Gastrocnemius medialis (tissue), 4 donors: ENCODE data around the gene LACTBL1.

Source experiments
- POLR2A ChIP-seq, 2 donors: fragments of 450-650 bp; IDR thresholded peaks; one replicate each; pipeline ENCODE4 v1.6.1; 2017; ENCODE audit warnings: antibody characterized with exemption in 2 of 2, mild to moderate bottlenecking in 2 of 2, moderate library complexity in 2 of 2
- TF ChIP-seq, protein P1 (sequence below), 5 experiments: fragments of 450-650 bp in 3 of 5; fragments of 200-600 bp in 2 of 5; sonication (generic) in 2 of 5; IDR thresholded peaks in 4 of 5; conservative IDR thresholded peaks in 1 of 5; 1 replicate in 4 of 5; 2 replicates in 1 of 5; pipeline ENCODE4 v1.5.1; 2016 to 2019; ENCODE audit warnings: antibody characterized with exemption in 5 of 5, mild to moderate bottlenecking in 3 of 5, moderate library complexity in 3 of 5

DNA sequence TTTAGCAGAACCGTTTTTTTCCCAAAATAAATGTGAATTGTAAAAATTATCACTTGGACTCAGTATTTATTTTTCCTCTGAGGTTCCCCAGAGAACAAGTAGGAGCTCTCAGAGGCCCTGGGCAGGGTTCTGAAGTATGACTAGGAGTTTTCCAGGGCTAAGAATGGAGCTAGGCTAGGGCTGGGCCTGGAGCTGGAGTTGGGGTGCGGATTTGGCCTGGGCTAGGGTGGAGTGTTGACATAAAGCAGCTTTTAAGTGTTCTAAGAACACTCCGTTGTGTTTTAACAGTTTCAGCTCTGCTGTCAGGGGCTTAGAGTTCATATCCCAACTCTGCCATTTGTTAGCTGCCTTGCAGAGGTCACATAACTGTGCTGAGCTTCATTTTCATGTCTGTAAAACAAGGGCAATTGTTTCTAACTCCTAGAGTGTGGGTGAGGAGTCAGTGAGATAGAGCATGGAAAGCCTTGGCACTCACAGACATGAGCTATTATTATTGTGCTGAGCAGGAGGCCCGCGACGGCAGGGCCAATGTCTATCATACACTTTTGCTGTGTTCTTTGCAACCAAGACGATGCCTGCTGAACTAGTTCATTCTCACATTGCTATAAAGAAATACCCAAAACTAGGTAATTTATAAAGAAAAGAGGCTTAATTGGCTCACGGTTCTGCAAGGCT lies 51.1 kb downstream of the LACTBL1 start:
- TF ChIP-seq, protein P1, sequence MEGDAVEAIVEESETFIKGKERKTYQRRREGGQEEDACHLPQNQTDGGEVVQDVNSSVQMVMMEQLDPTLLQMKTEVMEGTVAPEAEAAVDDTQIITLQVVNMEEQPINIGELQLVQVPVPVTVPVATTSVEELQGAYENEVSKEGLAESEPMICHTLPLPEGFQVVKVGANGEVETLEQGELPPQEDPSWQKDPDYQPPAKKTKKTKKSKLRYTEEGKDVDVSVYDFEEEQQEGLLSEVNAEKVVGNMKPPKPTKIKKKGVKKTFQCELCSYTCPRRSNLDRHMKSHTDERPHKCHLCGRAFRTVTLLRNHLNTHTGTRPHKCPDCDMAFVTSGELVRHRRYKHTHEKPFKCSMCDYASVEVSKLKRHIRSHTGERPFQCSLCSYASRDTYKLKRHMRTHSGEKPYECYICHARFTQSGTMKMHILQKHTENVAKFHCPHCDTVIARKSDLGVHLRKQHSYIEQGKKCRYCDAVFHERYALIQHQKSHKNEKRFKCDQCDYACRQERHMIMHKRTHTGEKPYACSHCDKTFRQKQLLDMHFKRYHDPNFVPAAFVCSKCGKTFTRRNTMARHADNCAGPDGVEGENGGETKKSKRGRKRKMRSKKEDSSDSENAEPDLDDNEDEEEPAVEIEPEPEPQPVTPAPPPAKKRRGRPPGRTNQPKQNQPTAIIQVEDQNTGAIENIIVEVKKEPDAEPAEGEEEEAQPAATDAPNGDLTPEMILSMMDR (IDR thresholded peaks at IDR 0.05 in 4 of 5, conservative IDR thresholded peaks at IDR 0.05 in 1 of 5), result no peak
- TF ChIP-seq POLR2A (IDR thresholded peaks at IDR 0.05), result no peak
